Fibroblast of lung (primary cell): ENCODE results near the gene SLIT1.

ENCODE experiments used
- CTCF ChIP-seq, 2 donors: IDR thresholded peaks in 1 of 2; conservative IDR thresholded peaks in 1 of 2; 1 replicate in 1 of 2; 2 replicates in 1 of 2; pipeline ENCODE4 v1.5.1; 2011 to 2012; ENCODE audit warnings: low read length in 2 of 2, control low read depth in 1 of 2, inconsistent platforms in 1 of 2, low read depth in 1 of 2, mild to moderate bottlenecking in 1 of 2
- EZH2 ChIP-seq: IDR thresholded peaks from 2 replicates; pipeline ENCODE4 v1.5.1; 2012; ENCODE audit warnings: low read length, control low read depth, mild to moderate bottlenecking; ENCODE audit errors: missing control alignments

DNA sequence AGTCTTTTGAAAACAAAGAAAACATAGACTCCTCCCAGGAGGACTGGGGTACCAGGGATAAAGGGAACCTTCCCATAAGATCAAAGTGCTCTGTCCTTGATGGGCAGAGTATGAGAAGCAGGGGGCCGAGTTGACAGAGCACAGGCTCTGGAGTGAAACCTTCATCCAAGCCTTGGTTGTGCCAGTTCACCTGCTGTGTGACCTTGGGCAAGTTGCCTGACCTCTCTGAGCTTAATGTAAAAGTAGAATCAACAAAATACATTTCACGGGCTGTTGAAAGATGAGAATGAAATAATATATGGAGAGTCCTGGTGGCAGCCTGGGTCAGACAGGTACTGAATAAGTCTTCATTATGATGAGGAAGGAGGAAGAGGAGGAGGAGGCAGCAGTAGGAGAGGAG is 69.9 kb downstream of the SLIT1 start:
- no peak for TF ChIP-seq EZH2
- no peak for TF ChIP-seq CTCF (conservative IDR thresholded peaks at IDR 0.05 in 1 of 2, IDR thresholded peaks at IDR 0.05 in 1 of 2; ENCODE audit: low read depth in 1 of 2, low read length in 2 of 2)
